Measurements from ENCODE around the gene PSTK. TPM values are rescaled to one million over a fixed set of nuclear protein-coding genes. Genes with fewer than 3 reads are reported as not detected.

PSTK gene
- total RNA-seq, 6 experiments from 2014 or later = 2.6 to 5.1 (median 4.2) TPM

- Mint-ChIP-seq H3K27me3 (ENCODE audit: insufficient read depth) (no peaks in the 10 kb centered on the region), H3K9me3 (peaks cover 11% of the 10 kb centered on the region), H3K27ac (no peak overlapping the region), H3K4me3 (no peak overlapping the region), H3K36me3 (ENCODE audit: low read depth) (peaks cover 5% of the 10 kb centered on the region; the same call in 1 of the 2 replicates), H3K4me1 (ENCODE audit: low read depth) (0 out of 2 replicates have a peak, but pooled peaks cover 3% of the 10 kb centered on the region)
- no peak for DNase-seq
- no peak for TF ChIP-seq CTCF (IDR thresholded peaks at IDR 0.05)
Measured at GRCh38 chr10:122962405-122962804, 17.8 kb upstream of the PSTK start.

GRCh38 chr10:122966879-122967278 is 13.3 kb upstream of the PSTK start:
- Mint-ChIP-seq H3K4me1 (ENCODE audit: low read depth) (no peaks in the 10 kb centered on the region), H3K27me3 (ENCODE audit: insufficient read depth) (no peaks in the 10 kb centered on the region)
- no peak for TF ChIP-seq CTCF (IDR thresholded peaks at IDR 0.05)

GRCh38 chr10:122968698-122969097 is 11.5 kb upstream of the PSTK start:
- Mint-ChIP-seq H3K4me3 (no peak overlapping the region), H3K27me3 (ENCODE audit: insufficient read depth) (peaks cover 1% of the 10 kb centered on the region; the same call in 1 of the 2 replicates), H3K4me1 (ENCODE audit: low read depth) (no peaks in the 10 kb centered on the region), H3K27ac (no peak overlapping the region), H3K36me3 (ENCODE audit: low read depth) (peaks cover 5% of the 10 kb centered on the region; the same call in 1 of the 2 replicates), H3K9me3 (peaks cover 11% of the 10 kb centered on the region)
- no peak for TF ChIP-seq CTCF (IDR thresholded peaks at IDR 0.05)
- no peak for DNase-seq

More at GRCh38 chr10:122966879-122967278, 13.3 kb upstream of the PSTK start:
- Mint-ChIP-seq H3K9me3 (peaks cover 11% of the 10 kb centered on the region), H3K4me3 (no peak overlapping the region), H3K27ac (no peak overlapping the region), H3K36me3 (ENCODE audit: low read depth) (peaks cover 5% of the 10 kb centered on the region; the same call in 1 of the 2 replicates)
- DNase-seq = no peak

- Mint-ChIP-seq H3K36me3 (ENCODE audit: low read depth) (no peaks in the 10 kb centered on the region), H3K9me3 (no peaks in the 10 kb centered on the region), H3K27me3 (ENCODE audit: insufficient read depth) (peaks cover 2% of the 10 kb centered on the region; the same call in 1 of the 2 replicates), H3K27ac (no peak overlapping the region), H3K4me3 (no peak overlapping the region), H3K4me1 (ENCODE audit: low read depth) (no peaks in the 10 kb centered on the region)
- TF ChIP-seq CTCF (IDR thresholded peaks at IDR 0.05) = no peak
- no peak for DNase-seq
Measured at GRCh38 chr10:122974023-122974422, 6.2 kb upstream of the PSTK start.

- no peak overlapping the region for H3K27ac Mint-ChIP-seq
- peaks cover under 1% of the 10 kb centered on the region; the same call in 1 of the 2 replicates for H3K4me1 Mint-ChIP-seq (ENCODE audit: low read depth)
- H3K4me3 Mint-ChIP-seq = no peak overlapping the region
- no peaks in the 10 kb centered on the region for H3K9me3 Mint-ChIP-seq
- H3K27me3 Mint-ChIP-seq (ENCODE audit: insufficient read depth) = peaks cover 2% of the 10 kb centered on the region; the same call in 1 of the 2 replicates
- DNase-seq = no peak
- H3K36me3 Mint-ChIP-seq (ENCODE audit: low read depth) = no peaks in the 10 kb centered on the region
- TF ChIP-seq CTCF (IDR thresholded peaks at IDR 0.05) = no peak
Measured at GRCh38 chr10:122974543-122975064, 5.6 kb upstream of the PSTK start.

Measured in HFFc6 (cell line).